Measurements from ENCODE around the gene OSBPL6.

DNA sequence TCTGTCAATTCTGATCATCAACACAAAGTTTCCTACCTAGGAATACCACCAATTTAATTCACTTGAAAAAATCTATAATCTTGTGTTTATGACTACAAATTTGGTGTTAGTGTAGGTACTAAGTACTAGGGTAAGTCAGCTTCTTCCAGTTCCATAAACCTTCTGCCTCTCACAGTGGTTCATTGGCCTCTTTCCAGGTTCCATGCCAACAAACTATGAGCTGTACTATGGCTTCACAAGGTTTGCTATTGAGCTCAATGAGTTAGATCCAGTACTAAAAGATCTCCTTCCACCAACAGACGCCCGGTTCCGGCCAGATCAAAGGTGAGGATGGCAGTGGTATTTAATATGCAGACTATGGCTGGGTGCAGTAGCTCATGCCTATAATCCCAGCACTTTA lies 197.9 kb downstream of the OSBPL6 start:
- TF ChIP-seq, protein P1, sequence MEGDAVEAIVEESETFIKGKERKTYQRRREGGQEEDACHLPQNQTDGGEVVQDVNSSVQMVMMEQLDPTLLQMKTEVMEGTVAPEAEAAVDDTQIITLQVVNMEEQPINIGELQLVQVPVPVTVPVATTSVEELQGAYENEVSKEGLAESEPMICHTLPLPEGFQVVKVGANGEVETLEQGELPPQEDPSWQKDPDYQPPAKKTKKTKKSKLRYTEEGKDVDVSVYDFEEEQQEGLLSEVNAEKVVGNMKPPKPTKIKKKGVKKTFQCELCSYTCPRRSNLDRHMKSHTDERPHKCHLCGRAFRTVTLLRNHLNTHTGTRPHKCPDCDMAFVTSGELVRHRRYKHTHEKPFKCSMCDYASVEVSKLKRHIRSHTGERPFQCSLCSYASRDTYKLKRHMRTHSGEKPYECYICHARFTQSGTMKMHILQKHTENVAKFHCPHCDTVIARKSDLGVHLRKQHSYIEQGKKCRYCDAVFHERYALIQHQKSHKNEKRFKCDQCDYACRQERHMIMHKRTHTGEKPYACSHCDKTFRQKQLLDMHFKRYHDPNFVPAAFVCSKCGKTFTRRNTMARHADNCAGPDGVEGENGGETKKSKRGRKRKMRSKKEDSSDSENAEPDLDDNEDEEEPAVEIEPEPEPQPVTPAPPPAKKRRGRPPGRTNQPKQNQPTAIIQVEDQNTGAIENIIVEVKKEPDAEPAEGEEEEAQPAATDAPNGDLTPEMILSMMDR (conservative IDR thresholded peaks at IDR 0.05 in 1 of 2, IDR thresholded peaks at IDR 0.05 in 1 of 2; ENCODE audit: extremely low read depth in 1 of 2, insufficient read depth in 1 of 2, low read depth in 1 of 2, low read length in 2 of 2): no peak
- TF ChIP-seq EZH2 (IDR thresholded peaks at IDR 0.05; ENCODE audit: borderline replicate concordance, low read length): no peak
